A549 (cell line): ENCODE results near the gene CASK. TPM values are rescaled to one million over a fixed set of nuclear protein-coding genes. Genes with fewer than 3 reads are reported as not detected.

Source experiments
- ATAC-seq, 2 experiments: fragments of 200-7000 bp in 1 of 2; fragments of >200 bp in 1 of 2; cut with Nextera tagmentation in 1 of 2; cut with Tn5 transposase in 1 of 2; 3 replicates each; pipeline versions ENCODE4 v1.8.0 to v1.9.1; 2018 to 2020; ENCODE audit warnings: mild to moderate bottlenecking in 1 of 2, moderate library complexity in 1 of 2
- CTCF ChIA-PET: fragments of 300-600 bp; sonication (Branson Sonifier 250); formaldehyde crosslinking; extraction: SDS; loops from one replicate; lab custom pipeline; 2021; ENCODE audit warnings: antibody characterized with exemption, inconsistent platforms; lab: Yijun Ruan, JAX
- POLR2A ChIA-PET: fragments of 350-600 bp; formaldehyde crosslinking; extraction: SDS; loops from one replicate; lab custom pipeline; 2021; ENCODE audit warnings: antibody characterized with exemption, inconsistent platforms; lab: Yijun Ruan, JAX
- DNase-seq, 2 experiments: peaks; one replicate each; pipeline versions ENCODE4 v3.0.0 to v3.0.0-alpha.2; 2011 to 2016; ENCODE audit warnings: low read depth in 1 of 2, low spot score in 1 of 2
- FAIRE-seq: peaks from 2 replicates; lab custom pipeline; 2011; peaks lifted over from hg19 to GRCh38; lab: Jason Lieb, UNC
- H3K27ac ChIP-seq, 2 experiments: fragments of >200 bp; sonication (Bioruptor Twin); formaldehyde crosslinking; 3 replicates each; pipeline ENCODE4 v1.5.1; 2016 to 2017
- H3K4me1 ChIP-seq: fragments of >200 bp; sonication (Bioruptor Twin); formaldehyde crosslinking; 3 replicates; pipeline ENCODE4 v1.6.1; 2016
- H3K4me2 ChIP-seq: fragments of >200 bp; sonication (Bioruptor Twin); formaldehyde crosslinking; 3 replicates; pipeline ENCODE4 v1.6.1; 2016
- H3K4me3 ChIP-seq: fragments of >200 bp; sonication (Bioruptor Twin); formaldehyde crosslinking; 3 replicates; pipeline ENCODE4 v1.5.1; 2016
- H3K9me3 ChIP-seq: fragments of >200 bp; sonication (Bioruptor Twin); formaldehyde crosslinking; 3 replicates; pipeline ENCODE4 v1.6.1; 2016
- ATOH8 ChIP-seq: fragments of 250-450 bp; sonication (Bioruptor Pico); IDR thresholded peaks from 2 replicates; pipeline ENCODE4 v1.5.0; 2020; ENCODE audit warnings: low read depth, mild to moderate bottlenecking, moderate library complexity
- BCL3 ChIP-seq: fragments of >200 bp; sonication (Bioruptor Twin); formaldehyde crosslinking; IDR thresholded peaks from 3 replicates; pipeline ENCODE4 v1.6.1; 2016
- CEBPB ChIP-seq, 2 experiments: fragments of >200 bp in 1 of 2; sonication (Bioruptor Twin) in 1 of 2; formaldehyde crosslinking in 1 of 2; IDR thresholded peaks; 2 replicates each; pipeline ENCODE4 v1.6.1; 2012 to 2016
- CHD4 ChIP-seq: fragments of 200-600 bp; sonication (generic); IDR thresholded peaks from 2 replicates; pipeline ENCODE4 v1.6.1; 2016; ENCODE audit warnings: antibody characterized with exemption, mild to moderate bottlenecking, borderline replicate concordance
- EHMT2 ChIP-seq: fragments of 200-600 bp; sonication (generic); IDR thresholded peaks from 2 replicates; pipeline ENCODE4 v1.6.1; 2016; ENCODE audit warnings: antibody characterized with exemption, low read depth, mild to moderate bottlenecking, moderate library complexity
- ELK1 ChIP-seq: fragments of 150-350 bp; IDR thresholded peaks from 2 replicates; pipeline ENCODE4 v1.6.1; 2014; ENCODE audit warnings: low read depth, mild to moderate bottlenecking, low read length
- ESRRA ChIP-seq: fragments of 150-350 bp; IDR thresholded peaks from 2 replicates; pipeline ENCODE4 v1.6.1; 2014; ENCODE audit warnings: mild to moderate bottlenecking, low read length, borderline replicate concordance
- GATA3 ChIP-seq: IDR thresholded peaks from 2 replicates; pipeline ENCODE4 v1.6.1; 2012; ENCODE audit warnings: borderline replicate concordance
- HDAC2 ChIP-seq: fragments of 200-600 bp; sonication (generic); IDR thresholded peaks from 2 replicates; pipeline ENCODE4 v1.6.1; 2016
- HES2 ChIP-seq: fragments of >200 bp; sonication (Bioruptor Twin); formaldehyde crosslinking; IDR thresholded peaks from 2 replicates; pipeline ENCODE4 v1.6.1; 2016
- HEYL ChIP-seq: fragments of 250-450 bp; sonication (Bioruptor Pico); IDR thresholded peaks from 2 replicates; pipeline ENCODE4 v1.8.0; 2021; ENCODE audit warnings: mild to moderate bottlenecking, moderate library complexity
- HOXB5 ChIP-seq: fragments of 250-450 bp; sonication (Bioruptor Pico); IDR thresholded peaks from 2 replicates; pipeline ENCODE4 v1.5.0; 2020; ENCODE audit warnings: mild to moderate bottlenecking, moderate library complexity
- JUNB ChIP-seq: fragments of >200 bp; sonication (Bioruptor Twin); formaldehyde crosslinking; IDR thresholded peaks from 2 replicates; pipeline ENCODE4 v1.6.1; 2016
- KDM1A ChIP-seq: fragments of 200-600 bp; sonication (generic); IDR thresholded peaks from 2 replicates; pipeline ENCODE4 v1.6.1; 2016; ENCODE audit warnings: low read depth, mild to moderate bottlenecking
- KDM5A ChIP-seq: fragments of 200-600 bp; sonication (generic); IDR thresholded peaks from 2 replicates; pipeline ENCODE4 v1.6.1; 2016; ENCODE audit warnings: antibody characterized with exemption, mild to moderate bottlenecking
- MAFK ChIP-seq: fragments of 450-650 bp; IDR thresholded peaks from 2 replicates; pipeline ENCODE4 v1.6.1; 2014; ENCODE audit not compliant: partially characterized antibody
- NR3C1 ChIP-seq: fragments of >200 bp; sonication (Bioruptor Twin); formaldehyde crosslinking; IDR thresholded peaks from 3 replicates; pipeline ENCODE4 v1.6.1; 2017
- POLR2A ChIP-seq: IDR thresholded peaks from 2 replicates; pipeline ENCODE4 v1.6.1; 2012; ENCODE audit warnings: mild to moderate bottlenecking, low read length
- POLR2AphosphoS2 ChIP-seq: conservative IDR thresholded peaks from 2 replicates; pipeline ENCODE4 v1.6.1; 2012; ENCODE audit warnings: low read length, improper control_type of control experiment, inconsistent platforms
- RAD21 ChIP-seq, 2 experiments: fragments of >200 bp in 1 of 2; sonication (Bioruptor Twin) in 1 of 2; formaldehyde crosslinking in 1 of 2; IDR thresholded peaks in 1 of 2; conservative IDR thresholded peaks in 1 of 2; 2 replicates in 1 of 2; 3 replicates in 1 of 2; pipeline ENCODE4 v1.6.1; 2012 to 2018; ENCODE audit warnings: inconsistent platforms in 1 of 2
- RARB ChIP-seq: fragments of 250-450 bp; sonication (Bioruptor Pico); IDR thresholded peaks from 2 replicates; pipeline ENCODE4 v1.8.0; 2021; ENCODE audit warnings: mild to moderate bottlenecking, moderate library complexity
- RNF2 ChIP-seq: fragments of 200-600 bp; sonication (generic); IDR thresholded peaks from 2 replicates; pipeline ENCODE4 v1.6.1; 2016; ENCODE audit warnings: low read depth, mild to moderate bottlenecking, antibody characterized with exemption, moderate library complexity, borderline replicate concordance
- SMC3 ChIP-seq: fragments of >200 bp; sonication (Bioruptor Twin); formaldehyde crosslinking; IDR thresholded peaks from 3 replicates; pipeline ENCODE4 v1.6.1; 2018; ENCODE audit warnings: inconsistent platforms
- ZFP36 ChIP-seq: fragments of 450-650 bp; IDR thresholded peaks from 2 replicates; pipeline ENCODE4 v1.6.1; 2014; ENCODE audit warnings: borderline replicate concordance; ENCODE audit not compliant: partially characterized antibody
- ZSCAN20 ChIP-seq: fragments of 250-450 bp; sonication (Bioruptor Pico); IDR thresholded peaks from 2 replicates; pipeline ENCODE4 v1.8.0; 2022; ENCODE audit warnings: mild to moderate bottlenecking, moderate library complexity
- WGBS: methylation state at CpG from one replicate; pipeline ENCODE4 v1.1.6; 2017; ENCODE audit errors: missing lambda C conversion rate; 5-methylcytosine and 5-hydroxymethylcytosine counted together
- polyA plus RNA-seq, 4 experiments: library from polyadenylated mRNA; depleted of rRNA in 3 of 4; stranded (reverse); fragments of >200 nt; fragmentation: RNase III in 1 of 4; extraction: RNeasy Plus Mini Kit Qiagen cat#74134 plus additional on column Dnase treatment in 1 of 4; gene quantifications; 2 replicates in 3 of 4; 3 replicates in 1 of 4; pipeline ENCODE4 v1.2.3, GENCODE V29; 2011 to 2017
- TF ChIP-seq, protein P1 (sequence below): IDR thresholded peaks from 2 replicates; pipeline ENCODE4 v1.6.1; 2012; ENCODE audit warnings: low read depth, borderline replicate concordance
- TF ChIP-seq, protein P2 (sequence below): fragments of >200 bp; sonication (Bioruptor Twin); formaldehyde crosslinking; IDR thresholded peaks from 3 replicates; pipeline ENCODE4 v1.5.1; 2016

The CASK gene
- polyA plus RNA-seq, 2 of the 4 experiments (the other 2 are of a cell fraction): 23.3 to 57.6 TPM

DNA sequence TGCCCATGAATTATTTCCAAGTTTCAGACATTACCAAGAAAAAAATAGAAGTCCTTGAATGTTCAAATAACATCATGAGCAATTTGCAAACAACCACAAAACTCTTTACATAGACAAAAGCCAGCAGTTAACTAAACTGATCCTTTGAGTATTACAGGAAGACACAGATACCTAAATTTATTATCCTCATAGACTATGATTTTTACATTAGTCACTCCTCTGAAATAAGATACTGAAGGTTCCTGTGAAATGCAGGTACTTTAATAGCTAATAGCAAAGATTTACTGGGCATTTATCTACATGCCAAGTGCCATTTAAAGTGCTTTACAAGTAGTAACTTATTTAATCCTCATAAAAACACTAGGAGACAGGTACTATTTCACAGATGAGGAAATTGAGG lies 161.7 kb downstream of the CASK start:
- DNase-seq (no peak), ATAC-seq (no peak), FAIRE-seq (peak; percentile 51)
- H3K9me3 ChIP-seq: no peaks in the 10 kb centered on the region
- no peak overlapping the region for H3K27ac ChIP-seq
- TF ChIP-seq POLR2A (no peak), ELK1 (no peak), HOXB5 (CRISPR knock-in tag) (no peak)
- TF ChIP-seq, protein P1, sequence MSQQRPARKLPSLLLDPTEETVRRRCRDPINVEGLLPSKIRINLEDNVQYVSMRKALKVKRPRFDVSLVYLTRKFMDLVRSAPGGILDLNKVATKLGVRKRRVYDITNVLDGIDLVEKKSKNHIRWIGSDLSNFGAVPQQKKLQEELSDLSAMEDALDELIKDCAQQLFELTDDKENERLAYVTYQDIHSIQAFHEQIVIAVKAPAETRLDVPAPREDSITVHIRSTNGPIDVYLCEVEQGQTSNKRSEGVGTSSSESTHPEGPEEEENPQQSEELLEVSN: no peak
- POLR2A ChIA-PET: no interaction called here
- H3K4me2 ChIP-seq: peak overlapping the region; percentile 39; the same call in 2 of the 3 replicates
- CTCF ChIA-PET: no interaction called here
- peaks cover 12% of the 10 kb centered on the region for H3K4me1 ChIP-seq
- H3K4me3 ChIP-seq: no peak overlapping the region

- H3K9me3 ChIP-seq: no peaks in the 10 kb centered on the region
- peaks cover 12% of the 10 kb centered on the region for H3K4me1 ChIP-seq
- DNase-seq (no peak), FAIRE-seq (peak; percentile 18), ATAC-seq (no peak)
- no peak overlapping the region for H3K27ac ChIP-seq
- CTCF ChIA-PET: interaction anchor here (1.3 kb wide), 1 partner anchor 954 kb away, joined by 3 read pairs; no protein-coding TSS in a partner anchor
- TF ChIP-seq NR3C1: no peak
- WGBS: 36% methylated on average over 3 of the region's 3 CpGs
- POLR2A ChIA-PET: no interaction called here
- no peak overlapping the region for H3K4me3 ChIP-seq
- H3K4me2 ChIP-seq: peak overlapping the region; percentile 39; the same call in 2 of the 3 replicates
Measured at GRCh38 chrX:41761169-41761568, 162.2 kb downstream of the CASK start.

- H3K9me3 ChIP-seq: no peaks in the 10 kb centered on the region
- H3K4me3 ChIP-seq: no peak overlapping the region
- peak in 1 of 2 experiments; percentile 30; a peak in 1 of 6 replicates for ATAC-seq
- CTCF ChIA-PET: interaction anchor here (1.2 to 1.5 kb wide), 4 partner anchors 21 to 955 kb away, joined by 3 to 5 read pairs (median 3); no protein-coding TSS in a partner anchor
- WGBS: 67% methylated on average over 3 of the region's 3 CpGs
- peak; percentile 51 for FAIRE-seq
- peak in 1 of 2 experiments; percentile 31 for DNase-seq
- TF ChIP-seq CEBPB (IDR thresholded peaks at IDR 0.05) (no peak), GATA3 (no peak), MAFK (no peak), EHMT2 (no peak), ATOH8 (CRISPR knock-in tag) (no peak), KDM5A (no peak), HES2 (no peak), POLR2AphosphoS2 (no peak), CHD4 (no peak), ESRRA (no peak), HEYL (CRISPR knock-in tag) (no peak), ZFP36 (no peak), JUNB (no peak), ZSCAN20 (no peak), ELK1 (no peak), KDM1A (no peak), SMC3 (peak; percentile 38; the same call in 1 of the 3 replicates), RARB (no peak), RAD21 (conservative IDR thresholded peaks at IDR 0.05 in 1 of 2, IDR thresholded peaks at IDR 0.05 in 1 of 2) (peak; percentile 51 to 58), RNF2 (no peak), HDAC2 (no peak), BCL3 (no peak)
- TF ChIP-seq, protein P2, sequence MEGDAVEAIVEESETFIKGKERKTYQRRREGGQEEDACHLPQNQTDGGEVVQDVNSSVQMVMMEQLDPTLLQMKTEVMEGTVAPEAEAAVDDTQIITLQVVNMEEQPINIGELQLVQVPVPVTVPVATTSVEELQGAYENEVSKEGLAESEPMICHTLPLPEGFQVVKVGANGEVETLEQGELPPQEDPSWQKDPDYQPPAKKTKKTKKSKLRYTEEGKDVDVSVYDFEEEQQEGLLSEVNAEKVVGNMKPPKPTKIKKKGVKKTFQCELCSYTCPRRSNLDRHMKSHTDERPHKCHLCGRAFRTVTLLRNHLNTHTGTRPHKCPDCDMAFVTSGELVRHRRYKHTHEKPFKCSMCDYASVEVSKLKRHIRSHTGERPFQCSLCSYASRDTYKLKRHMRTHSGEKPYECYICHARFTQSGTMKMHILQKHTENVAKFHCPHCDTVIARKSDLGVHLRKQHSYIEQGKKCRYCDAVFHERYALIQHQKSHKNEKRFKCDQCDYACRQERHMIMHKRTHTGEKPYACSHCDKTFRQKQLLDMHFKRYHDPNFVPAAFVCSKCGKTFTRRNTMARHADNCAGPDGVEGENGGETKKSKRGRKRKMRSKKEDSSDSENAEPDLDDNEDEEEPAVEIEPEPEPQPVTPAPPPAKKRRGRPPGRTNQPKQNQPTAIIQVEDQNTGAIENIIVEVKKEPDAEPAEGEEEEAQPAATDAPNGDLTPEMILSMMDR: peak; percentile 34; the same call in 2 of the 3 replicates
- H3K27ac ChIP-seq: no peak overlapping the region
- POLR2A ChIA-PET: no interaction called here
- H3K4me2 ChIP-seq: no peak overlapping the region
- peaks cover 12% of the 10 kb centered on the region for H3K4me1 ChIP-seq
Measured at GRCh38 chrX:41759817-41760216, 163.5 kb downstream of the CASK start.
